Sigmoid colon (tissue), 7 donors: ENCODE results near the gene RASA1. TPM values are rescaled to one million over a fixed set of nuclear protein-coding genes. Genes with fewer than 3 reads are reported as not detected.

Experiments used
- DNase-seq: peaks from one replicate; pipeline ENCODE4 v3.0.0-alpha.2; 2019
- H3K27ac ChIP-seq, 4 donors: fragments of 200-600 bp; sonication (generic); one replicate each; pipeline ENCODE4 v1.5.1; 2016 to 2019; ENCODE audit warnings: mild to moderate bottlenecking in 1 of 4
- H3K27me3 ChIP-seq, 3 donors: fragments of 200-600 bp; sonication (generic); one replicate each; pipeline ENCODE4 v1.5.1; 2019; ENCODE audit warnings: mild to moderate bottlenecking in 1 of 3
- H3K36me3 ChIP-seq, 4 donors: fragments of 200-600 bp; sonication (generic); one replicate each; pipeline ENCODE4 v1.5.1; 2016 to 2019
- H3K4me1 ChIP-seq, 4 donors: fragments of 200-600 bp; sonication (generic); one replicate each; pipeline ENCODE4 v1.5.1; 2017 to 2019
- H3K4me3 ChIP-seq, 4 donors: fragments of 200-600 bp; sonication (generic); one replicate each; pipeline ENCODE4 v1.5.1; 2017 to 2019; ENCODE audit warnings: mild to moderate bottlenecking in 2 of 4, moderate library complexity in 1 of 4
- H3K9me3 ChIP-seq, 4 donors: fragments of 200-600 bp in 3 of 4; sonication (generic) in 3 of 4; one replicate each; pipeline versions ENCODE4 v1.5.1 to v1.6.1; 2013 to 2019
- CTCF ChIP-seq, 4 experiments: fragments of 450-650 bp in 3 of 4; fragments of 200-600 bp in 1 of 4; IDR thresholded peaks; one replicate each; pipeline ENCODE4 v1.5.1; 2016 to 2019; ENCODE audit warnings: antibody characterized with exemption in 4 of 4, mild to moderate bottlenecking in 3 of 4, moderate library complexity in 2 of 4
- EP300 ChIP-seq, 4 donors: sonication (generic); formaldehyde crosslinking; IDR thresholded peaks; one replicate each; pipeline ENCODE4 v1.6.1; 2017; ENCODE audit warnings: antibody characterized with exemption in 4 of 4
- POLR2A ChIP-seq, 2 donors: fragments of 450-650 bp; IDR thresholded peaks; one replicate each; pipeline ENCODE4 v1.6.1; 2016; ENCODE audit warnings: antibody characterized with exemption in 2 of 2, mild to moderate bottlenecking in 2 of 2, moderate library complexity in 2 of 2
- POLR2AphosphoS5 ChIP-seq, 4 donors: sonication (generic); formaldehyde crosslinking; IDR thresholded peaks; one replicate each; pipeline ENCODE4 v1.6.1; 2017; ENCODE audit warnings: antibody characterized with exemption in 4 of 4
- WGBS, 2 donors: extraction: QIAGEN DNeasy Blood & Tissue Kit; methylation state at CpG; one replicate each; pipeline ENCODE4 v1.1.7; 2013; 5-methylcytosine and 5-hydroxymethylcytosine counted together
- intact Hi-C: fragments of 100-400 bp; cut with DNase I; formaldehyde crosslinking; loops from one replicate; pipeline ENCODE4 v1.15.1; 2023
- polyA plus RNA-seq, 3 donors: library from polyadenylated mRNA; stranded (reverse); fragments of 200-250 nt; gene quantifications; one replicate each; pipeline ENCODE4 v1.2.3, GENCODE V29; 2013
- total RNA-seq, 4 donors: library from RNA; depleted of rRNA; stranded (reverse); fragments of >200 nt; gene quantifications; one replicate each; pipeline ENCODE4 v1.1.0, GENCODE V29; 2016
- donor health status: healthy with polysubstance abuse.
- donor health status: Bipolar disorder and iron deficiency.
- donor health status: healthy.

RASA1 gene
- total and polyA plus RNA-seq, 7 donors, result 9.0 to 30.0 (median 22.7) TPM

GRCh38 chr5:87423755-87424154 is 156.1 kb downstream of the RASA1 start:
- 86 to 90% methylated on average over 1 of the region's 1 CpG for WGBS, 2 donors
- no peaks in the 10 kb centered on the region for H3K27me3 ChIP-seq

DNA sequence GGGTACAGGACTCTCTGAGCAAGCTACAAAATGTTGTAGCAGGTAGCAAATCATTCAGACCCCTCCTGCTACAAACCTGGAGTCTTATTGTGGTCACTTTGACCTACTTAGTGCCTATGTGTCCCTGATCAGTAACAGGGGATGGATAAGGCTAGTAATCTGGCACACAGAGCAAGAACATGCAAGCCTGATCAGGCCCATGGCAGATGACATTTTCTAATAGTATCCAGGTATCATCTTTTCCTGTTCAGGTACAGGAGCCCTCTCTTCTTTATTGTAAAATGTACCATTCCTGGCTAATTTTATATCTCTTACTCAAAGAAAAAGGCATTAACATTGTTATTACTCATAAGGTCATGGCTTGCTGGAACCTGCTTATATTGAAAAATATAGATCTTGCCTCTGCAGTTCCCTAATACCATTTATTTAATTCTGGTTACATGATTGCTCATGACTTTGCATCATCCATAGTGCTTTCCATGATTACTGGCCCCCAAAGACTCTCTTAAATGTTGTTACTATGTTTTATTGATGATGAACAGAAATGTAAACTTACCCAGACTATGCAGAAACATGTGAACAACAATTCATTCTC is 163.3 kb downstream of the RASA1 start:
- Histone ChIP-seq H3K9me3 (no peaks in the 10 kb centered on the region), H3K4me1 (no peaks in the 10 kb centered on the region), H3K36me3 (no peaks in the 10 kb centered on the region), H3K27me3 (no peaks in the 10 kb centered on the region), H3K4me3 (no peak overlapping the region), H3K27ac (no peak overlapping the region)
- intact Hi-C loops, result no loop called here
- TF ChIP-seq EP300 (IDR thresholded peaks at IDR 0.05), result no peak
- no peak for TF ChIP-seq POLR2AphosphoS5 (IDR thresholded peaks at IDR 0.05)
- TF ChIP-seq POLR2A (IDR thresholded peaks at IDR 0.05), result no peak
- TF ChIP-seq CTCF (IDR thresholded peaks at IDR 0.05), result no peak
- no peak for DNase-seq

More at GRCh38 chr5:87423755-87424154, 156.1 kb downstream of the RASA1 start:
- Histone ChIP-seq H3K4me1 (no peaks in the 10 kb centered on the region), H3K36me3 (no peaks in the 10 kb centered on the region), H3K9me3 (no peaks in the 10 kb centered on the region), H3K4me3 (no peak overlapping the region), H3K27ac (no peak overlapping the region)
- intact Hi-C loops, result no loop called here
- DNase-seq, result no peak
- TF ChIP-seq EP300 (IDR thresholded peaks at IDR 0.05) (no peak), POLR2AphosphoS5 (IDR thresholded peaks at IDR 0.05) (no peak), POLR2A (IDR thresholded peaks at IDR 0.05) (no peak), CTCF (IDR thresholded peaks at IDR 0.05) (no peak)

DNA sequence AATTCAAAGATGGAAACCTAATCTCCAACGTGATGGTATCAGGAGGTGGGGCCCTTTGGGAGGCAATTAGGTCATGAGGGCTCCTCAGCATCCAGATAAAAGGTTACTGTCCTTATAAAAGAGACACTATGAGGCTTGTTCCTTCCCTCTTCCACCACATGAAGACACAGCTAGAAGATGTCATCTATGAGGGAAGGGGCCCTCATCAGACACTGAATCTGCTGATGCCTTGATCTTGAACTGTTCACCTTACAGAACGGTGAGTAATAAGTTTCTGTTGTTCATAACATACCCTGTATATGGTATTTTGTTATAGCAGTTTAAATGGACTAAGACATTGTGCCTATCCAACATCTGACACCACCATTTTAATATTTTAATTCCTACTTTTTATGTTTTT is 164.8 kb downstream of the RASA1 start:
- TF ChIP-seq CTCF (IDR thresholded peaks at IDR 0.05), result no peak
- no peak for TF ChIP-seq EP300 (IDR thresholded peaks at IDR 0.05)
- no peak for TF ChIP-seq POLR2A (IDR thresholded peaks at IDR 0.05)
- TF ChIP-seq POLR2AphosphoS5 (IDR thresholded peaks at IDR 0.05), result no peak
- H3K36me3 ChIP-seq, result no peaks in the 10 kb centered on the region
- 63 to 66% methylated on average over 2 of the region's 2 CpGs for WGBS, 2 donors
- intact Hi-C loops, result no loop called here
- no peak overlapping the region for H3K4me3 ChIP-seq
- no peaks in the 10 kb centered on the region for H3K4me1 ChIP-seq
- no peaks in the 10 kb centered on the region for H3K9me3 ChIP-seq
- no peak overlapping the region for H3K27ac ChIP-seq
- no peak for DNase-seq
- H3K27me3 ChIP-seq, result no peaks in the 10 kb centered on the region

DNA sequence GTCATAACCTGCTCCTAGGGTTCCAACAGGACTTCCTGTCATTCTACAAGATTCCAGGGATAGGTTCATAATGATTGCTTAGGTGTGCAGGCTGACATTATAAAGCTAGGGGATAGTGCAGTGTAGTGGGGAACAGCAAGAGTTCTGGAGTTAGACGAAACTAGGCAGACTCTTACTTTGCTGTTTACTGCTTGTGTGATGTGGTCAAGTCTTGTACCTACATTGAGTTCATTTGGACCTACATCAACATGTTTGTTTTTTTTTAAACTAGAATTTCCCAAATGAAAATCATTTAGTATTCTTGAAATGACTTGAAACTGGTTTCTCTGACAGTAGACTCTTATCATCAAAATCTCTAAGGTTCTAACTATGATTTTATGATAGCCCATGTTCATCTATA is 166.3 kb downstream of the RASA1 start:
- TF ChIP-seq POLR2A (IDR thresholded peaks at IDR 0.05), result no peak
- no peak for TF ChIP-seq POLR2AphosphoS5 (IDR thresholded peaks at IDR 0.05)
- TF ChIP-seq CTCF (IDR thresholded peaks at IDR 0.05), result no peak
- no peak for TF ChIP-seq EP300 (IDR thresholded peaks at IDR 0.05)
- Histone ChIP-seq H3K27ac (no peak overlapping the region), H3K36me3 (no peaks in the 10 kb centered on the region), H3K9me3 (no peaks in the 10 kb centered on the region), H3K27me3 (no peaks in the 10 kb centered on the region), H3K4me1 (no peaks in the 10 kb centered on the region), H3K4me3 (no peak overlapping the region)
- 78 to 88% methylated on average over 1 of the region's 1 CpG for WGBS, 2 donors
- no peak for DNase-seq
- intact Hi-C loops, result no loop called here

GRCh38 chr5:87434461-87434860 is 166.8 kb downstream of the RASA1 start:
- no peak overlapping the region for H3K4me3 ChIP-seq
- no peaks in the 10 kb centered on the region for H3K27me3 ChIP-seq
- no peak for TF ChIP-seq CTCF (IDR thresholded peaks at IDR 0.05)
- TF ChIP-seq POLR2A (IDR thresholded peaks at IDR 0.05), result no peak
- no peak for TF ChIP-seq POLR2AphosphoS5 (IDR thresholded peaks at IDR 0.05)
- no peak for TF ChIP-seq EP300 (IDR thresholded peaks at IDR 0.05)
- H3K9me3 ChIP-seq, result peaks cover 0 to under 1% (median 0%) of the 10 kb centered on the region in 4 donors
- WGBS, 2 donors, result 21 to 65% methylated on average over 1 of the region's 1 CpG
- intact Hi-C loops, result no loop called here
- H3K36me3 ChIP-seq, result no peaks in the 10 kb centered on the region
- no peak overlapping the region for H3K27ac ChIP-seq
- no peaks in the 10 kb centered on the region for H3K4me1 ChIP-seq
- no peak for DNase-seq
